NOMO-1 treated with DMSO at 0.1 percent for 48 hours (cell line): ENCODE measurements around the gene LRFN2.

Experiments
- DNase-seq: peaks from one replicate; lab custom pipeline; 2025; ENCODE audit not compliant: unreplicated experiment; lab: John Stamatoyannopoulos, UW

LRFN2 gene

DNA sequence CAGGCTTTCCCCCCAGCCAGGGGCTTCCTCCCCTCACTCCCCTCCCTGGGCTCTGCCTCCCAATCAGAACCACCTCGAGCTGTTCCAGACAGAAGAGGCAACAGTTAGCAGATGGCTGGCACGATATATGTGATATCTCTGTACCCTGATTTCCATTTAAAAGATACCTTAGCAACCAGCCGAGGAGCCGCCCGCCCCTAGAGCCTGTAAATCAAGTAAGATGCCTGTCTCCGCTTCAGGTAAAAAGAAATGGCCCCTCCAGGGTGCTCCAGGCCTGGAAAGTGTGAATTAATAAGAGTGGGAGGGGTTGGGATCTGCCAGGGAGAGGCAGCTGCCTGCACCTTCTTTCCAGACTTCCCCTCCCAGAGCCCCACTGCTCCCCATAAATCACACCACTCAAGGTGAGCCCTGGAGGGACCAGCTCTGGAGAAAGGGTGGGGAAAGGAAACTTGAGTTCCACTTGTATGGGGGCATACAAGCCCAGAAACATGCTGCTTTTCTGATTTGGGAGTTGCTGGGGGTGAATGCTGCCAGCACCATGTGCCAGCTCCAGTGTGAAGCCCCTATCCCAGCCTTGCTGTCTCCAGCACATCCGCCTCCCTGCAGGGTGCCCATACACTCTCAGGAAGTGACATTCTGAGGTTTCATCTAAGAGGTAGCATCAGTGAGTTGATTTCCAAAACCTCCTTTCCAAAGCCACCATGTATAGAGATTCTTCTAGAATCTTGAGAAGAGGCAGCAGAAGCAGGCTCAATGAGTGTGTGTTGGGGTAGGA, 148.0 kb downstream of the LRFN2 start:
- DNase-seq: no peak

DNA sequence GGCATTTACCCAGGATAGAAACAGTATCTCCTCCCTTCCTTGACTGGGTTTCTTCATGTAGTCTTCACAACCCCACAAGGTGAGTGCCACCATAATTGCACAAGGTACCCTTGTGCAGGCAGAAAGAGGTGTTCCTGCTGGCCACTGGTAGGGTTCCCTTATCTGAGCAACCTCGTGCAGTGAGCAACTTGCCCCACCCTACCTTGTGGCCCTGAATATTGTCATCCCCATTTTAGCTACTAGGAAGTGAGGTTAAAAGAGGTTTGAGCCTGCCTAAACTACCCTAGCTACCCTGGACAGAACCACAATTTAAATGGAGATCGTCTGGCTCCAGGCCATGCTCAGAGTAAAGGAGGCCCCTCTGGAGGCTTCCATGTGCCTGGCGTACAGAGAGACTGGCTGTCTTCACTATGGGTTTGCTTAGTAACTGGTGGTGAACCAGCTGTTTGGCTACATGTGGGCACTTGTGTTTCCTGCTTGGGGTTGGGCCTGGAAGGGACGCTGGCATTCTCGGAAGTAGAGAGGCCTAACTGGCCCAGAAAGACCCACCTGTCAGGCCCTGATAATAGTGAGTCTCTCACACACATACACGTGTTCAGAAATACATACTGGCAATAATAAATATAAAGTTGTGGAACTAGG, 148.8 kb downstream of the LRFN2 start:
- no peak for DNase-seq

DNA sequence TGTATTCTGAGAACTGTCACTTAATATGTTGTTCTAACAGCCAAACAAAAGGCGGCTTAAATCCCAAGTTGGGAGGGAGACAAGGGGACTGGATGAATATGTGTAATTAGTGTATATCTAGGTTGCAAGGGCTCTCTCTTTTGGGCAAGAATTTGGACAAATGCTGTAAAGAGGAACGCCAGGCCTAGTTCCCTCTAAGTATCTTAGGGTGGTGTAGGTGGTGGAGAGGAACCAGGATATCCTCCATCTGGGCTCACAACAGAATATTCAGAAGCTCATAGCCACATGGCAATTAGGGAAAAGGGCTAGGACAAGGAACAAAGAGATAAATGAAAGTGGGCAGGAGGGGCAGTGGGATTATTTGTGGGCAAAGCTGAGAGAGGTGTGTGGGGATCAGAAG, 149.5 kb downstream of the LRFN2 start:
- no peak for DNase-seq

DNA sequence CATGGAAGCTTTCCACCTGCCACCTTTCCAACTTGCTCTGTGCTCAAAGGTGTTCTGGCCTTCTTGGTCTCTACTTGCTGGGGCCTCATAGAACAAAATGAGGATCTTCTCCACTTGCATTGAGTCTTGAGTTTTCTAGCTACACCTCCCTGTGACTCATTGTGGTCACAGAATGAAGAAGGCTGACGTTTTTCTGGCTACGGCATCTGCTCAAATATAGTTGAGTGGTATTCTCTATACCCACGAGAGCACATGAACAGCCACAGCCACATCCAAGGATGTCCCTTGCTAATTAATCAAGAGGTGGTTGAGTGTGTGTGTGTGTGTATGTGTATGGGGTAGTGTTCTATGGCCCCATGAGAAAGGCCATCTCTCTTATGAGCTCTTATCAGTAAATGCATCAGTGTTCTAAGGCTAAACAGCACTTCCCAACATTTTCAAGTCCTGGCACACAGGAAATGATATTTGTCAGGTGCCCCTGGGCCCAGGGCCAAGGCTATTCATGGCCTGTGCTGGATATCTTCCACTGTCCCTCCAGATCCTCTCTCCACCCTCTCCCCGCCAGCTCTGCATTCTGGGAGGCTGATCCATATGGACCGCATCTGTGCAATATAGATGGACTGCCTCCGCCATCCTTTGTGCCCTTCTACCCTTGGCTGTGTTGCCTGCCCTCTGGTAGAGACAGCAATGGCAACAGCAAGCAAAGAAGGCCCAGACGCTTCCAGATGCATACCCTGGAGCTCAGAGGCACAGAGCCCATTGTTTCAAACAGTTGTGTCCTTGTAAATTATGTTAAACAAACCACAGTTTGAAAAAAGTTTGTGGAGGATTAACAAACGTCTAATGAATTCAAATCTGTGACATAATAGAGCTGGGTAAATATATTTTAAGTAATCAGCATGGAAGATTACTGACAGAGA, 150.2 kb downstream of the LRFN2 start:
- peak; percentile 84 for DNase-seq

DNA sequence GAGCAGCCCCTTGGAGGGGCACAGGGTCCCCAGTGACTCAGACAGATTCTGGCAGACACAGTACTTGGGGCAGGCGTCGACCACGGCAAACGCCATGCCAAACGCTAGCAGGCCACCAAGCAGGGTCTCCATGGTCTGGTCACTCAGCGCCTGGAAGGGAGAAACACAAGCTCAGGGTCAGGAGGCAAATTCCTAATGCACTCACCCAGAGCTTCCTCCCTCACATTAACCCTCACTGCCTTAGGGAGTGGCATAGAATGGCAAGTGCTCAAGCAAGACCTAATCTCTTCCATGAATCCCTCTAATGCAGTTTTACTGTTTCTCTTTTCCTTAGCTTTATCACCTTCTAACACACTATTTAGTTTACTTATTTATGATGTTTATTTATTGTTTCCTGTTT, 154.2 kb downstream of the LRFN2 start:
- no peak for DNase-seq

DNA sequence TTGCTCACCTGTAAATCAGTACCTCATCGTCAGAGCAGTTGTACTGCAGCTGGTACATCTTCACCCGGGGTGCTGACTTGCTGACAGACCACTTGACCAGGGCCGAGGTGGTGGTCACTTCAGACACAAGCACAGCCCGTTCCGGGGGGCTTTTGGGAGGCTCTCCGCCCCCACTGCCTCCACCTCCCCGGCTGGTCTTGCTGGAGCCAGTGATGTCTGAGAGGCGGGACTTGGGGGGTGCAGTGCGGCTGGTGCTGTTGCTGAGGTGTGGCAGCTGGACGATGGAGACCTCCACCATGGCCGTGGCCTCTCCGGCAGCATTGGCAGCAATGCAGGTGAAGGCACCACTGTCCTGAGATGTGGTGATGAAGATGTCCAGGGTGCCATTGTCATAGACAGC, 155.5 kb downstream of the LRFN2 start:
- no peak for DNase-seq

DNA sequence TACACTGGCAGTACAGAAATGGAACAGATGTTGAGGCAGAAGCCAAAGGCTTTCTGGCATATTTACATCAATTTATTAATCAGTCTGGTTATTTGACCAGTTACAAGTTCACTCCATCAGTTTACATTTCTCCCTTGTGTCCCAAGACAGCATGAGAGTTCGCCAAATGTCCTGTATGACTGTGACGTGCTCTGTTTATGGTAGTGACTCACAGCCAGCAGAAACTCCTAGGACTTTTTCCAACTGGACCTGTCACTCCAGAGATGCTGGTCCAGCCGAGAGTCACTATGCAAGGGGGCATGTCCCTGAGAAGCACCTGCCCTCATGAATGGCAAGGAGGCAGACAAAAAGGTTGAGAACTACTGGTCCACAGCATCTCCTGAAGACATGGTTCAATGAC, 160.0 kb downstream of the LRFN2 start:
- DNase-seq: no peak

DNA sequence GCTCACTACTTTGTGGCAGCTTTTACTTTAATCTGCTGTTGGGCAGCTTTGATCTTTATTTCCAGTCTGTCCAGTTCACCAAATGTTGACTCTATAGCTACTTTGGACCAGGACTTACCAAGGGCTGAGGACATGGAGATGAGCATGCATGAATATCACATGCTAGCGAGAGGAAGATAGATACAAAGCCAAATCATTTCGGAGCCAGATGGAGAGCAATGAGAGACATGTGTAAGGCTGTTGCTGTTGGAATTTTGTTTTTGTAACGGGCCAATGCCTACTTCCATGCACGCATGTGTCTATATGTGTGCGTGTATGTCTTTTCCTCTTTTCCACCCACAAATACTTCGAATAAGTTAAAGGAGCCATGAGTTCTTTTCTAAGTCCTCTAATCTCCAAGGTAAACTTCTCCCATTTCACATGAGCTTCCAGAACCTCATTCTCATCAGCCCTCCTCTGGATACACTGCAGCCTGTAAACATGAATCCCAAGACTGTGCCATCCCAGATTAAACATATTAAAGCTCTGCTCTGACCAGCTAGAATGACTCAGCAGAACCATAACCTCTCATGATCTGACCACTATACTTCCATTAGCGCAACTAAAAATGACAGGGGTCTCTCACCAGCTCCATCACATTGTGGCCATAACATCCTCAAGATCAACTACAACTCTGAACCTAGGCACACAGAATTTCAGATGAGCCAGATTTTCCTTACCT, 160.7 kb downstream of the LRFN2 start:
- DNase-seq: no peak

DNA sequence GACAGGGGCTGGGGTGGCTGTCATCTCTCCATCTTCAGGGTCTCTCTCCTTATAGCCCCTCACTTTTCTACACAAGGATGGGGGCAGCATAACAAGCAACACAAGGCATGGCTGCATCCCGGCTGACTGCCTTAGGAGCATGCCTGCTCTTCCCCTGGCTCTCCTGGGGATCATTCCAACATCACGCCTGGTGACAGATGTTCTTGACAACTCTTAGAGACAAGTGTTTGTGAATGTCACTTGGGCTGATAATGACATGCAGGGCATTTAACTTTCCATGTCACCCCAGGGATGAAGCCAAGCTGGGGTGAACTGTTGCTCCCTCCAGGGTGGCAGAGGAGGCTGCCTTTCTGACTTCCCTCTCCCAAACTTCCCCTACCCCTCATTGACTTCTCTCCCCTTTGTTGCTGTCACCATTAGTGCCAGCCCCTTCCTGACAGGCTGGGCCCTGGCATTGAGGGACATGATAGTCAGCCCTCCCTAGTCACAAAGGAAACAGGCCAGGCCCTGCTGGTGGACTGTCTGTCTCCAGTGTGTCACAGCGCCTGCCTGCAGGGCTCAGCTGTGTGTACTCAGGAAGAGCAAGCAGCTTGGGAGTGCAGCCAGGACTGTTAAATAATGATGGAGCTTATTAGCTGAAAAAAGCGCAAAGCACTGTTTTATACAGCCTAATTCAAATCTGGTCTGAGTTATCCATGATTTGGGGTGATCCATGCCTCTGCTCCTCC, 161.8 kb downstream of the LRFN2 start:
- no peak for DNase-seq

DNA sequence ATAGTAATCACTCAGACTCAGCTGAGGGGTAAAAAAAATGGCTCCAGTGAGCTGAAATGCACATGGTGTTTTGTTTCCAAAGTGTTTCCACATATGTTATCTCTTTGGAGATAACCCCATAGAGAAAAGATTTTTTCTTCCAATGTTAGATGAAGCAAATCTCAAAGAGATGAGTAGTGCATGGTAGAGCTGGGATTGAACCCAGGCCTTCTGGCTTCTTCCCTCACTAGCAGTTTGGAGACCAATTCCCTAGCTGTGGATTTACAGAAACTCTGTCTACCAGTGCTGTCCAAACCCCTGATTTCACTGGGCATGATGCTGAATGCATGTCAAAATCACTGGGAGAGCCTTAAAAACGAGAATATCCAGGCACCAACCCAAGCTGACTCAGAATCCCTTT, 165.1 kb downstream of the LRFN2 start:
- DNase-seq: no peak

DNA sequence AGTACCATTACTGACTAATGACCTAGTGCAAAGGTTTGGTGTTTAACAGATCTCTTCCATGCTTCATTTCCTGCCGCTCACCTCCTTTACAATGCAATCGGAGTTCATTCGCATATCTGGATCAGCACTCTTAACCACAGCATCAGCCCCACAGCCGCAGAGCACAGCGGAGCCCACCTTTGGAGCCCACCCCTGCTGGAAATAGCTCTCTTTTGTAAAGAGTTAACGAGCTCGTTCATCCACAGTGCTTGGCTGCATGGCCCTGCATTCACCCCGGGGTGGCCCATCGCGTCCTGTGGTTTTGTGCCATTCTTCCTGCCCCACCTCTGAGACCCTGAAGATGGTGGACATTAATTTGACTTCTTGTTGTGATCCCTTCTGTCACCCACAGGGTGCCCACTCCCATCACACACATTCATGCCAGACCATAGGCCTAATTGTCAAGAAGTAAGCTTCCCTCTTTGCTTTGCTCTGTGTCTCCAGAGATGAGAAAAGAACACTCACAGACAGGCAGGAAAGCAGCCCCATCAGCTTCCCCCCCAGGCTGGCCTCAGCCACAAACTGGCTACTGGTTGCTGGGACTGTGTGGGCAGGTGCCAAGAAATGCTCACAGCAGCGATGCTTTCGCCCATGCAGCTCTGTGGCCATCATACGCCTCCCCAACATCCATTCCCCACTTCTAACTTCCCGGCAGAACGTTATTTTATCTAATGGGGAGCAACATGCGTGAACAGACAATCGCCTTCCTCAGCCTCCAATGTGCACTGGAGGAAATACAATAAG, 167.0 kb downstream of the LRFN2 start:
- DNase-seq: no peak

DNA sequence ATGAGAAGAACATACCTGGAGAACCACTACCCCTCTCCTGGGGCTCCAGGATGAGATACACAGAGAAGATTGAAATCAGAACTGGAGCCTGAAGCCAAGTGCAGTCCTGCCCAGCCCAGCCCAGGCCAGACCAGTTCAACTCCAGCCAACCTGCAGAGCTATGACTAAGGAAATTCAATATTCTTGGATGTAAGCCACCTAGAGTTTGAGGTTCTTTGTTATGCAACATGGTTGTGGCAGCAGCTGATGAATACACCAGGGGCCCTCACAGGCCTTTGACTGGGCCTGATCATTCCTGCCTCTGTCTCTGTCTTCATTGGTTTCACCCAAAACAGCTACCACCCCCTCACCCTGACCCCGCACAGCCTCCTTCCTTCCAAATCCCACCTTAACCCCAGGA, 167.8 kb downstream of the LRFN2 start:
- no peak for DNase-seq

DNA sequence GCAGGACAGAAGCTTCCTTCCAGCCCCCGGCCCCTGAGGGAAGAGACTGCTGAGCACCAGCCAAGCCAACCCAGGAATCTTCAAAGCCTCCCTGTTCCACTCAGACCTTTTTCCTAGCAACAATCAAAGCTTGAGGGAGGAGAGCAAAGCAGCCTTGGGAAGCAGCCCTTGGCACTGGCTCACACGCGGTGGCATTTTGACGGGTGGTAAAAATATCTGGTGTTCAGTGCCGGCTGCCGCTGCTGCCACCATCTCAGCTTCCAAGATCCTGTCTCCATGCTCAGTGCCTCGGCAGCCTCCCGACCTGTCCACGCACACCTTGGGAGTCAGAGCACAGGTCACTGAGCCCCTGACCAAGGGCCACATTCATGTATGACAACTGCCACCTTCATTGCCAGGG, 170.1 kb downstream of the LRFN2 start:
- DNase-seq: no peak

DNA sequence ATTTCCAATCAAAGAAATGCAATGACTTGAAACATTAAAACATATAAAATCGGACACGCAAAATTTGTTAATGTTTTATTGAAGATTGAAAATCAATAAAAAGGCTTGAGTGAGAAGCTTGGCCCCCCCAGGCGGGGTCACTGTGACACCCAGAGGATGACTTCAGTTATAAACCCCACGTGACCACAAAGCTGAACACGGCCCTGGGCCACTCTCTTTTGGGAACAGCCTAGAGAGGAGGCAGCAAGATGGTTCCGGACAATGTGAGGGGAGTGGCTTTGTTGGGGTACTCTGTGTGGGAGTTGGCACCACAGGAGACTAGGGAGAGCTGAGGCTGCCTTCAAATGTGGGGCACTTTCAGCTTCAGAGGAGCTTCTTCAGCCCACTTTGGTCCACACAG, 172.5 kb downstream of the LRFN2 start:
- DNase-seq: no peak

DNA sequence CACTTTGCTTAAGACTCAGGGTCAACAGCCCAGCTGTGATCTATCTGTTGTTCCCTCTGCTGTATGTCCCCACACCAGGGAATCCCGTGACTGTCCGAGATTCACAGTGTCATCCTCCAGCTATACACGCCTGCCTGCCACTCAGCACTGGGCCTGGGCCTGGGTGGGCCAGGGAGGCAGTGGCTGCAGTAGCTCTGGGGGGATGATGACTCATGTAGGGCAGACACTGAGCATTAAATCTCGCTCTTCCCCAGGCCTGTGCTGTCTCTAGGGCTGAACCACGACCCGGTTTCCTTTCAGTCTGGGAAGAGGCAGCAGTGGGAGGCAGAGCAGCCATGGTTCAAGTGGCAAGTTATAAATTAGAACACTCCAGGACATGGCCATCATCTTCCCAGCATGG, 173.9 kb downstream of the LRFN2 start:
- DNase-seq: no peak

DNA sequence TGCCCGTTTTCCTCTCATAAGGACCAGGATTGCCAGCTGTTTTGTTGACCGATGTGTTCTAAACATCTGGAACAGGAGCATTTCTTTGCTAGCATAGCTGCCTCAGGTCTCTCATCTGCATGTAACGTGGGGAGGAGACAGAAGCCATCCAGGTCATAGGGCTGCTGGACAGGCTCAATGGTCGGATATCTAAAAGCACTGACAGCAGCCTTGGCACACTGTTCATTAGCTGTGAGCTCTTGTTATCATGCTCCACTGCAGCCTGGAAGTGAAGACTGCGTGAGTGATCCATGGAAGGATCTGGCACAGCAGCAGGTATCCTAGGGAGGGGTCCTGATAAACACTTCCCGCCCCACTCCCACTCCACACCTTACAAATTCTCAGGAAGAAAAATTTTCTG, 175.3 kb downstream of the LRFN2 start:
- DNase-seq: no peak

DNA sequence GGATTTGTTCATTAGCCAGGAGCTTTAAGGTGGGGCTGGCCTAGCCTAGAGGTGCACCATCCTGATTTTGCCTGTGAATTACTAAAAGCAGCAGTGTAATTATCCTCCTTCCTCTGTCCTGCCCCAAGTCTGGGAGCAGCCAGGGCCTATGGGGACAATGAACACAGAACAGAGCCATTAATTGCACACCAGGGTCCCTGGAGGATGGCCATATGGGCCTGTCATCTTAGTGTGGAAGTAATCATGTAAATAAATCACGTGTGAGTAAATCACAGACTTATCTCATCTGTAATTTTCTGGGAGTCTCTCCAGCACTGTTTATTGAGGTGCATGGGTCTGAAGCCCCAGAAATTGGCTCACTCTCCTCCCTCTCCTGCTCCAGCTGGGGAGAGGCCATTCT, 176.3 kb downstream of the LRFN2 start:
- DNase-seq: no peak

DNA sequence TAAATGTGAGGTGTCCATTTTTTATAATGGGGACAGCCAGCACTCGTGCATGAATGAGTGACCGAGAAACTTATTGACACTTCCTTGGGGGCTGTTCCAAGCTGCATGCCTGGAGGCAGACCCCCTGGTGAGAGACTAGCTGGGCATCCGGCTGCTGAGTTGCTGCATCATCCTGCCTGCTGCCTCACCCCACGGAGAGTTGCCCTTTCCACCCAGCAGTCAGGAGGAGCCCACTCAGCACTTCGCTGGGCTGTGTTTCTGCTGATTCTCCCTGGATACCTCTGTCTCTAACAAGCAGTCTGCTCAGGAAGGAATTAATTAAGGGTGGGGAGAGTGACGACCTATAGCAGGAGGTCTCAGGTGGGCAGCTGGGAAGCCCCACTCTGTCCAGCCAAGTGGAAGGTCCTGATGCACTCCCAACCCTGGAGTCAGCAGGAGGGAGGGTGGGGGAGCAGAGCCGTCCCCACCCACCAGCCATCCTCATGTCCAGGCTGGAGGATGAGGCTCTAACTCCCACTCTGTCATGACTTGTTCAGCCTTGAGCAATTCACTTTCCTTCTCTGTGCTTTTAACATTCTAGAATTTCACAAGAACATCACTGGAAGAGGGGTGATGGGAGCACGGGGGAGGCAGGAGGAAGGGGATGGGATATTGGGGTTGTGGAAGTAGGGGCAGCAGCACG, 177.3 kb downstream of the LRFN2 start:
- no peak for DNase-seq
